HUES64 (cell line): ENCODE data around the gene TACSTD2.
A peak's percentile ranks its signal among the peaks of the same experiment; 100 is the strongest.

ENCODE experiments used
- H3K27ac ChIP-seq: 2 replicates; pipeline ENCODE4 v1.7.0; 2013; ENCODE audit warnings: low read depth, low read length, inconsistent platforms
- H3K27me3 ChIP-seq: 2 replicates; pipeline ENCODE4 v1.6.1; 2013; ENCODE audit warnings: mild to moderate bottlenecking, low read length; ENCODE audit not compliant: insufficient read depth
- H3K36me3 ChIP-seq: 2 replicates; pipeline ENCODE4 v1.6.1; 2013; ENCODE audit warnings: mild to moderate bottlenecking, low read length; ENCODE audit not compliant: insufficient read depth
- H3K4me1 ChIP-seq: 2 replicates; pipeline ENCODE4 v1.6.1; 2013; ENCODE audit warnings: mild to moderate bottlenecking, low read length, moderate library complexity; ENCODE audit not compliant: insufficient read depth
- H3K4me3 ChIP-seq: 2 replicates; pipeline ENCODE4 v1.5.1; 2013; ENCODE audit warnings: mild to moderate bottlenecking, low read length, moderate library complexity
- H3K9ac ChIP-seq: 2 replicates; pipeline ENCODE4 v1.6.1; 2013; ENCODE audit warnings: mild to moderate bottlenecking, low read depth, low read length
- H3K9me3 ChIP-seq: 2 replicates; pipeline ENCODE4 v1.6.1; 2013; ENCODE audit warnings: low read depth, low read length; ENCODE audit not compliant: insufficient read depth
- WGBS: fragments of 150-250, 120-280 bp; methylation state at CpG from one replicate; pipeline ENCODE4 v1.1.7; 2013; ENCODE audit warnings: missing lambda C conversion rate; 5-methylcytosine and 5-hydroxymethylcytosine counted together

Gene TACSTD2

DNA sequence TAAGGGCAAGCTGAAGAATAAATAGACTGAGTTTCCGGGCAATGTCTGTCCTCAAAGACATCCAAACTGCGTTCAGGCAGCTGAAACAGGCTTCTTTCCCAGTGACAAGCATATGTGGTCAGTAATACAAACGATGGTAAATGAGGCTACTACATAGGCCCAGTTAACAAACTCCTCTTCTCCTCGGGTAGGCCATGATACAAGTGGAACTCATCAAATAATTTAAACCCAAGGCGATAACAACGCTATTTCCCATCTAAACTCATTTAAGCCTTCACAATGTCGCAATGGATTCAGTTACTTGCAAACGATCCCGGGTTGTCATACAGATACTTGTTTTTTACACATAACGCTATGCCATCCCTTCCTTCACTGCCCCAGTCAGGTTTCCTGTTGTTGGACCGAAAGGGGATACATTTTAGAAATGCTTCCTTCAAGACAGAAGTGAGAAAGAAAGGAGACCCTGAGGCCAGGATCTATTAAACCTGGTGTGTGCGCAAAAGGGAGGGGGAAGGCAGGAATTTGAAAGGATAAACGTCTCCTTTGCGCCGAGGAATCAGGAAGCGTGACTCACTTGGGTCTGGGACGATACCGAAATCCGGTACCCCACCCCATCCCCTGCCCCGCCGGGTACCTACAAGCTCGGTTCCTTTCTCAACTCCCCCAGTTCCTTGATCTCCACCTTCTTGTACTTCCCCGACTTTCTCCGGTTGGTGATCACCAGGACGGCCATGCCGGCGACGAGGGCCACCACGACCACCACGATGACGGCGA is 1.3 kb downstream of the TACSTD2 start:
- 58% methylated on average over 32 of the region's 32 CpGs for WGBS
- Histone ChIP-seq H3K9me3 (no peaks in the 10 kb centered on the region), H3K27me3 (peaks cover 48% of the 10 kb centered on the region), H3K36me3 (no peaks in the 10 kb centered on the region), H3K4me3 (peak overlapping the region; percentile 49), H3K4me1 (peaks cover 13% of the 10 kb centered on the region), H3K9ac (no peak overlapping the region), H3K27ac (no peak overlapping the region)

DNA sequence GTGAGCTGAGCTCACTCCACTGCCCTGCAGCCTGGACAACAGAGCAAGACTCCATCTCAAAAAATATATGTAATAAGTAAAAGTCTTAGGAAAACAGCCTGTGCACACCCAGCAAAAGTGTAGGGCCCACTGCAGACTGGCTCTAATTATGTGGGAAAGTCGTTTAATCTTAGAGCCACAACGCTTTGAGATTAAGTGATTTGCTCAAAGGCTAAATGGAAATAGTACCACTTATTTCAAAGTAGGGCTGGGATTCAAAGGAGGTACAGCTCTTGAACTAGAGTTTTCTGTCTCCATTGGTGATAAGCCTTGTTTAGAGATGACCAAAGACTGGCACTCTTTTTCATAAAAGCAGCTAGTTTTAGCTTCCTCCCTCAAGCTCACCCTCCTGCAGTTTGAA is 2.2 kb downstream of the TACSTD2 start:
- WGBS = 88% methylated on average over 2 of the region's 2 CpGs
- no peak overlapping the region for H3K9ac ChIP-seq
- no peak overlapping the region for H3K4me3 ChIP-seq
- peaks cover 48% of the 10 kb centered on the region for H3K27me3 ChIP-seq
- H3K4me1 ChIP-seq = peaks cover 10% of the 10 kb centered on the region; the same call in 1 of the 2 replicates
- H3K36me3 ChIP-seq = no peaks in the 10 kb centered on the region
- H3K9me3 ChIP-seq = no peaks in the 10 kb centered on the region
- H3K27ac ChIP-seq = no peak overlapping the region

GRCh38 chr1:58573705-58574591 is 3.1 kb downstream of the TACSTD2 start:
- H3K9me3 ChIP-seq = no peaks in the 10 kb centered on the region
- no peak overlapping the region for H3K9ac ChIP-seq
- no peak overlapping the region for H3K4me3 ChIP-seq
- no peak overlapping the region for H3K27ac ChIP-seq
- H3K36me3 ChIP-seq = no peaks in the 10 kb centered on the region
- WGBS = 68% methylated on average over 3 of the region's 4 CpGs
- H3K4me1 ChIP-seq = peaks cover 10% of the 10 kb centered on the region; the same call in 1 of the 2 replicates
- H3K27me3 ChIP-seq = peaks cover 48% of the 10 kb centered on the region

GRCh38 chr1:58573138-58573537 is 3.9 kb downstream of the TACSTD2 start:
- no peak overlapping the region for H3K27ac ChIP-seq
- H3K4me3 ChIP-seq = no peak overlapping the region
- H3K9me3 ChIP-seq = no peaks in the 10 kb centered on the region
- H3K36me3 ChIP-seq = no peaks in the 10 kb centered on the region
- WGBS = 100% methylated on average over 1 of the region's 2 CpGs
- H3K4me1 ChIP-seq = peaks cover 17% of the 10 kb centered on the region; the same call in 1 of the 2 replicates
- H3K9ac ChIP-seq = no peak overlapping the region
- peaks cover 45% of the 10 kb centered on the region for H3K27me3 ChIP-seq

DNA sequence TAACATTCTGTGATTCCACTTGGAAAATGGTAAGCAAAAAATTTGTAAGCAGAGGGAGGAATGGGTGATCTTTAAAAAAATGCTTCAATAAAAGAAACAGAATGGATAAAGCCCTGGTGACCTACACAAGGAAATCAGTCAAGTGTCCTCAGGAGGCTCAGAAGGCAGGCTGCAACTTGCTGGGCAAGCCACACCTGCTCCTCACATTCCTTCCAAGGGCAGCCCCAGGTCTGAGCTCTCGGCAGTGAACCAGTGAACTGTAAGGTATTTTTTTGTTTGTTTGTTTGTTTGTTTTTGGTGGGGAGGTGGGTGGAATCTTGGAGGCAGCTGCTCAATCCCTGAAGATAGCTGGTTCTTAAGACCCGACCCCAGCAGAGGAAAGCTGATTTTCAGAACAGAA is 4.4 kb downstream of the TACSTD2 start:
- H3K9me3 ChIP-seq = no peaks in the 10 kb centered on the region
- H3K9ac ChIP-seq = no peak overlapping the region
- 67% methylated on average over 2 of the region's 2 CpGs for WGBS
- H3K4me1 ChIP-seq = peaks cover 20% of the 10 kb centered on the region; the same call in 1 of the 2 replicates
- H3K4me3 ChIP-seq = no peak overlapping the region
- no peak overlapping the region for H3K27ac ChIP-seq
- H3K36me3 ChIP-seq = no peaks in the 10 kb centered on the region
- H3K27me3 ChIP-seq = peaks cover 40% of the 10 kb centered on the region

DNA sequence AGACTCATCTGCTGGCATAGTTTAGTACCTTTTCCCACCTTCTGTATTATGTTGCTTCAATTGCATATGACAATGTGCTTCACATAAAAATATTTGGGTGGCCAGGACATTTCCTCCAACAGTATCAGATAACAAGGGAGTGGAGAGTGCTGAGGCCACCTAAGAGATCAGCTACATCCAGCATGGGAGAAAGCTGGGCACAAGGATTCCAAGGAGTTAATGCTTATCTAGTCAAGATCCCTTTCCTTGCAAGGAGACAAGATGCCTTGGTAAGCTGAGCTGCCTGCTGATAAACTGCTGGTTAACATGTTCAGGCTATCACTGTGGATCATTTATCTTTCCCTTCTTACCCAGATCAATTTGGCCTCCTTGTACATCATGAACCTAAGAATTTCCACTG is 5.4 kb downstream of the TACSTD2 start:
- Histone ChIP-seq H3K4me1 (peaks cover 20% of the 10 kb centered on the region; the same call in 1 of the 2 replicates), H3K27ac (no peak overlapping the region), H3K9ac (no peak overlapping the region), H3K4me3 (no peak overlapping the region), H3K36me3 (no peaks in the 10 kb centered on the region), H3K9me3 (no peaks in the 10 kb centered on the region), H3K27me3 (peaks cover 29% of the 10 kb centered on the region)

- Histone ChIP-seq H3K9me3 (no peaks in the 10 kb centered on the region), H3K27ac (no peak overlapping the region), H3K27me3 (peaks cover 21% of the 10 kb centered on the region), H3K9ac (no peak overlapping the region), H3K4me1 (peaks cover 28% of the 10 kb centered on the region; the same call in 1 of the 2 replicates), H3K4me3 (no peak overlapping the region), H3K36me3 (no peaks in the 10 kb centered on the region)
- WGBS = 93% methylated on average over 2 of the region's 2 CpGs
These were observed 6.2 kb downstream of the TACSTD2 start for GRCh38 chr1:58570817-58571216.

DNA sequence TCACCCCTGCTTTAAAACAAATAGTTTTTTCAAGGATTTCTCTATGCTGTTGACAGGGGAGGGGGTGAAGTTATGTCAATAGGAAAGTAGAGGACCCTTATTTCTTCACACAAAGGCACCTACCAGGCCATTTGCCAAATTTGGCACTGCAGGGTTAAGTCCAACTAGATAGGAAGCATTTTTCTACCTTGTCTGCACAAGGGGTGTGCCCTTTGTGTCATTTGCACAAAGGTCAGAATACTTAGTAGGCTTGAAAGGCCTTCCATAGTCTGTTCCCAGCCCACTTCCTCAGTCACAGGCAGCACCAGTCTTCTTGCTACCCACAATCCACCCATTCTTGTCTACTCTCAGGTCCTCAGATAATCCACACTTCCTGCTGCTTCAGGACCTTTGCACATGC is 7.0 kb downstream of the TACSTD2 start:
- Histone ChIP-seq H3K4me3 (no peak overlapping the region), H3K4me1 (peaks cover 32% of the 10 kb centered on the region; the same call in 1 of the 2 replicates), H3K27me3 (peaks cover 14% of the 10 kb centered on the region), H3K36me3 (no peaks in the 10 kb centered on the region), H3K9me3 (no peaks in the 10 kb centered on the region), H3K27ac (no peak overlapping the region), H3K9ac (no peak overlapping the region)

- no peak overlapping the region for H3K9ac ChIP-seq
- H3K27me3 ChIP-seq = peaks cover 2% of the 10 kb centered on the region; the same call in 1 of the 2 replicates
- no peaks in the 10 kb centered on the region for H3K9me3 ChIP-seq
- H3K4me3 ChIP-seq = no peak overlapping the region
- no peak overlapping the region for H3K27ac ChIP-seq
- H3K36me3 ChIP-seq = no peaks in the 10 kb centered on the region
- peaks cover 32% of the 10 kb centered on the region; the same call in 1 of the 2 replicates for H3K4me1 ChIP-seq
- WGBS = 91% methylated on average over 5 of the region's 5 CpGs
These were observed 8.1 kb downstream of the TACSTD2 start for GRCh38 chr1:58568911-58569310.

DNA sequence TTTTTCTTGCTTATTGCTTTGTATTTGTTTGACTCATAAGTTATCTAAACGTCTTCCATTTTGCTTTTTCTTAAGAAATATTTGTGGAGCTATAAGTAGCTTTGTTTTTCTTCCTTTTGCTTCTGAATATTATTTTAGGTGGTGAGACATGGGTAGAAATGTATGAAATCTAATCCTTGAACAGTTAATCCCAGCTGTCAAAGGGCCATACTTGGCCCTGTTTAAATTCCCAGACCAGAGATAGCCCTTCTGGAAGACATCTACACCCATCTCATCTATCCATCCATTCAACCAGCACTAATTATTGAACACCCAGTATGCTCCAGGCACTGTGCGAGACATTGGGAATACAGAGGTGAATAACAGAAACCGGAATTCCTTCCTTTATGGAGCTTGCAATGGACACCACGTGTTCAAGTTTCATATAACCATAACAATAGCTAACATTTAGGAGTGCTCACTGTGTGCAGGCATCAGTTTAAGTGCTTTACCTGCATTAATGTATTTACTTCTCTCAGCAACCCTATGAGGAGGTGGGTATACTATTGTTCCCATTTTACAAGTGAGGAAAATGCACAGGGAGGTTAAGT is 8.7 kb downstream of the TACSTD2 start:
- Histone ChIP-seq H3K9ac (no peak overlapping the region), H3K27ac (no peak overlapping the region), H3K4me3 (no peak overlapping the region), H3K36me3 (no peaks in the 10 kb centered on the region), H3K4me1 (peaks cover 27% of the 10 kb centered on the region; the same call in 1 of the 2 replicates), H3K9me3 (no peaks in the 10 kb centered on the region), H3K27me3 (no peaks in the 10 kb centered on the region)
- WGBS = 81% methylated on average over 4 of the region's 4 CpGs

DNA sequence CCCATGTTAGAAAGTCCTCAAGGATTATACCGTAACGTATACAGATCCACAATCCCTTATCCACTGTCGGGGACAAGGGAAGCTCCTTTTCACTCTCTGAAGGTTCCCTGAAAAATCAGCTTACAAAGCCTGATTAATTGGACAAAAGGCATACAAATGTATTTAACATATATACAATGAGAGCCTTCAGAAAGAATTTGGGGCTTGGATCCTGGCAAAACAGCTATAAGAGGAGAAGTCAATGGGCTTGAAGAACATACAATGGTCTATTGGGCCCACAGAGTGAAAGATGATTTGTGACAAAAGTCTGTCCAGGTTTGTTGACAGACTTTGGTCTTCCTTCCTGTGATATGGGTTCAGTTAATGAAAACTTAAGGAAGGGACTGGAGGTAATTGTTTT is 10.7 kb downstream of the TACSTD2 start:
- WGBS = 68% methylated on average over 3 of the region's 3 CpGs
- no peak overlapping the region for H3K27ac ChIP-seq
- H3K27me3 ChIP-seq = no peaks in the 10 kb centered on the region
- H3K4me1 ChIP-seq = peaks cover 23% of the 10 kb centered on the region; the same call in 1 of the 2 replicates
- H3K9ac ChIP-seq = no peak overlapping the region
- H3K4me3 ChIP-seq = no peak overlapping the region
- no peaks in the 10 kb centered on the region for H3K9me3 ChIP-seq
- no peaks in the 10 kb centered on the region for H3K36me3 ChIP-seq
